Bronchial epithelial cell (primary cell): ENCODE measurements around the gene F10. TPM values are rescaled to one million over a fixed set of nuclear protein-coding genes. Genes with fewer than 3 reads are reported as not detected.

Experiments used
- DNase-seq: peaks from one replicate; pipeline ENCODE4 v3.0.0-alpha.2; 2010; ENCODE audit warnings: low read depth
- FAIRE-seq: peaks from 2 replicates; lab custom pipeline; 2011; peaks lifted over from hg19 to GRCh38; lab: Jason Lieb, UNC
- H3K27me3 ChIP-seq: 2 replicates; pipeline ENCODE4 v1.5.1; 2011; ENCODE audit warnings: low read length; ENCODE audit not compliant: control insufficient read depth, insufficient read depth
- H3K36me3 ChIP-seq: 2 replicates; pipeline ENCODE4 v1.5.1; 2011; ENCODE audit warnings: low read length; ENCODE audit not compliant: control insufficient read depth, insufficient read depth
- H3K4me3 ChIP-seq: 2 replicates; pipeline ENCODE4 v1.5.1; 2011; ENCODE audit warnings: mild to moderate bottlenecking, low read depth, low read length, control low read depth
- total RNA-seq: library from RNA; depleted of rRNA; stranded (reverse); fragments of >200 nt; gene quantifications from 2 replicates; pipeline ENCODE4 v1.2.1, GENCODE V29; 2014
- TF ChIP-seq, protein P1 (sequence below): IDR thresholded peaks from 2 replicates; pipeline ENCODE4 v1.5.1; 2011; ENCODE audit warnings: mild to moderate bottlenecking, moderate library complexity, low read length, control low read depth, inconsistent platforms; ENCODE audit not compliant: insufficient read depth, severe bottlenecking

F10 gene
- total RNA-seq, 1 donor from 2014 or later = 0.26 TPM

DNA sequence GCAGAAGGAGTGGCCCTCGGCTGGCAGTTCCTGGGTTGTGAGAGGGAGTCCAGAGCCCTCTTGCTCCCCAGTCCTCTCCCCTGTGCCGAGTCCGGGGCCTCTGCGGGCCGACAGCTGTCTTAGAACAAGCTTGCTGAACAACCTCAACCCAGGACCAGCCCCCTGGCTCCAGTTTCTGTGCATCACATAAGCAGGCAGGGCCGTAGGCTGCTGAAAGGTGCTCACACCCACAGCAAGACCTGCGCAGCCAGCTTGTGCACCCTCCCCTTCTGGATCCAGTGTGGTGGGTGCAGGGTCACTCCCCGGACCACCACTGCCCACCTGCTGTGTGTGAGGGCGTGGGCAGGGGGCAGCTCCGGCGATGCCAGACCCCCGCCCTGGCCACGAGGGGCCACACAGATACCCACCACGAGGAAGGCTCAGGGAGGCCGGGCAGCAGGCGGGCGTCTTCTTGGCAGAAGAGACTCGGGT lies 42.2 kb upstream of the F10 start:
- Histone ChIP-seq H3K4me3 (no peak overlapping the region), H3K27me3 (no peaks in the 10 kb centered on the region), H3K36me3 (no peaks in the 10 kb centered on the region)
- DNase-seq (no peak), FAIRE-seq (no peak)
- TF ChIP-seq, protein P1, sequence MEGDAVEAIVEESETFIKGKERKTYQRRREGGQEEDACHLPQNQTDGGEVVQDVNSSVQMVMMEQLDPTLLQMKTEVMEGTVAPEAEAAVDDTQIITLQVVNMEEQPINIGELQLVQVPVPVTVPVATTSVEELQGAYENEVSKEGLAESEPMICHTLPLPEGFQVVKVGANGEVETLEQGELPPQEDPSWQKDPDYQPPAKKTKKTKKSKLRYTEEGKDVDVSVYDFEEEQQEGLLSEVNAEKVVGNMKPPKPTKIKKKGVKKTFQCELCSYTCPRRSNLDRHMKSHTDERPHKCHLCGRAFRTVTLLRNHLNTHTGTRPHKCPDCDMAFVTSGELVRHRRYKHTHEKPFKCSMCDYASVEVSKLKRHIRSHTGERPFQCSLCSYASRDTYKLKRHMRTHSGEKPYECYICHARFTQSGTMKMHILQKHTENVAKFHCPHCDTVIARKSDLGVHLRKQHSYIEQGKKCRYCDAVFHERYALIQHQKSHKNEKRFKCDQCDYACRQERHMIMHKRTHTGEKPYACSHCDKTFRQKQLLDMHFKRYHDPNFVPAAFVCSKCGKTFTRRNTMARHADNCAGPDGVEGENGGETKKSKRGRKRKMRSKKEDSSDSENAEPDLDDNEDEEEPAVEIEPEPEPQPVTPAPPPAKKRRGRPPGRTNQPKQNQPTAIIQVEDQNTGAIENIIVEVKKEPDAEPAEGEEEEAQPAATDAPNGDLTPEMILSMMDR = no peak

DNA sequence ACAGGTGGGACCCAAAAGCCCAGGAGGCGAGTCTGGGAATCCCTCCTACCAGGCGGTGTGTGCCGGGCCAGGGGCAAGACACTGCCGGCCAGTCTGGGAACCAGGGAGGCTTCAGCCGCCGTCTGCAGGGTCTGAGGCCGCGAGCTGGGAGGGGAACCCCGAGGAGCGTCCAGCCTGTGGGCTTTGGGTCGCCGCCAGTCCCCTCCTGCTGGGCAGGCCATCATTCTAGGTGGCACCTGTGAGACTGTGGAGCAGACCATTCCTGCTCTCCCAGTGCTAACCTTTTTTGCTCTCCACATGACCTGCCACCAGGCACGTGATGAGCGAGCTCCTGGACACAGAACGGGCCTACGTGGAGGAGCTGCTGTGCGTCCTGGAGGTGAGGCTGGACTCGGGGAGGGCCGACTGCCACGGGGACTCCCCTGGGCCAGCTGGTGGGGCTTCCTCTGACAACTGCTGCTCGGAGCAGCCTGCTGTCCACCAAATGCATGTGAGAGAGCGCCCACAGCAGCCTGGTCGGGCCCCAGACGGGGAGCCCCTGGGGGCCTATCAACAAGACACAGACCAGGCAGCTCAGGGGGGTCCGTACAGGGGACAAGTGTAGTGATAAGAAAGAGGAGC lies 41.6 kb upstream of the F10 start:
- TF ChIP-seq, protein P1 = no peak
- H3K27me3 ChIP-seq = no peaks in the 10 kb centered on the region
- no peak for DNase-seq
- H3K4me3 ChIP-seq = no peak overlapping the region
- no peak for FAIRE-seq
- H3K36me3 ChIP-seq = no peaks in the 10 kb centered on the region

GRCh38 chr13:113082198-113083021 lies 40.2 kb upstream of the F10 start:
- TF ChIP-seq, protein P1 = no peak
- Histone ChIP-seq H3K36me3 (no peaks in the 10 kb centered on the region), H3K27me3 (no peaks in the 10 kb centered on the region), H3K4me3 (no peak overlapping the region)
- FAIRE-seq (no peak), DNase-seq (no peak)

DNA sequence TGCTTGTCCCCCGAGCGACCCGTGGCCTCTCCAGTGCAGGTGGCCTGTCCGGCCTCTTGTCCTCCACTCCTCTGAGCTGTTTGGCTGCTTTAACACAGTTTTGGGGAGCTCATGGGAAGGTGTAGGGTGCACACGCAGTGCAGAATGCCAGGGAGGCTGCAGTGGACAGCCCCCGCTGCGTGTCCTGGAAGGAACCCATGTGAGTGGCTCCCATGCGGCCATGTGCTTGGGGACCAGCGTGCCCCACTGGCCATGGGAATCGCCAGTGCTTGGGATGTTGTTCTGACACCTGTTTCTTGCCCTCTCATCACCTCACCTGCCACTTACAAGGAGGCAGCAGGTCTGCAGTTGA lies 39.6 kb upstream of the F10 start:
- DNase-seq (no peak), FAIRE-seq (no peak)
- H3K27me3 ChIP-seq = no peaks in the 10 kb centered on the region
- no peaks in the 10 kb centered on the region for H3K36me3 ChIP-seq
- TF ChIP-seq, protein P1 = no peak
- H3K4me3 ChIP-seq = no peak overlapping the region

DNA sequence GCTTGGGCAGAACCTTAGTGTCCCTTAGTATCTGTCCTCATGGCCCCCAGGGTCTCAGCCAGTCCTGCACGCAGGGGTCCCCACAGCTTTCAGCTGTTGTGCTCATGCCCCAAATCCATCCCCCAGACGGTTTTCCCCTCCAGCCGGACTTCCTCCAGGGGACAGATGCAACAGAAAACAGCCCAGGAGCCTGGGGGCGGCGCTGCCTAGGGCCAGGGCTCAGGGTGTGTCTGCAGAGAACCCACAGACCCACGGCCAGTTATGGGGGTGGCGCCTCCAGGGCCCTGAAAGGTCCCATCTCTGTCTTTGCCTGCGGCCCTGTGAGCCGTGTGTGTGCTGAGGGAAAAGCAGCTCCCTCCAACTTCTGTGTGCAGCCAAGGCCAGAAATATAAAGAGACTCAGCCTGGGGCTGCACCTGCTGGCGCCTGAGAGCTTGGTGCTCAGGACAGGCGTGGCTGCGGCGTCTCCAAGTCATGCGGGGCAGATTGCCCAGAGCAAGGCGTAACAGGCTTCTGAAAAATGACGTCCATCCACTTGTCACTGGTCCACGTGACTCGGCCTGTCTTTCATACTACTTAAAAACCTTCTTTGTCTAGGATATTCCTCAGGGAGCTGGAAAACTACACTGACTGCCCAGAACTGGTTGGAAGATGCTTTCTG lies 39.1 kb upstream of the F10 start:
- FAIRE-seq (no peak), DNase-seq (peak; percentile 36)
- Histone ChIP-seq H3K36me3 (no peaks in the 10 kb centered on the region), H3K27me3 (no peaks in the 10 kb centered on the region), H3K4me3 (no peak overlapping the region)
- TF ChIP-seq, protein P1 = no peak
